ENCODE measurements around the gene PMM2.
"Not testable (repeated sequence)": the region's sequence is repeated elsewhere in the genome, so short reads cannot be mapped to it uniquely, and the experiment has no call there.

The PMM2 gene

GRCh38 chr16:8822403-8822802 lies 24.8 kb downstream of the PMM2 start:
- no peak for DNase-seq

GRCh38 chr16:8826278-8826879 lies 28.7 kb downstream of the PMM2 start:
- no peak for DNase-seq

DNA sequence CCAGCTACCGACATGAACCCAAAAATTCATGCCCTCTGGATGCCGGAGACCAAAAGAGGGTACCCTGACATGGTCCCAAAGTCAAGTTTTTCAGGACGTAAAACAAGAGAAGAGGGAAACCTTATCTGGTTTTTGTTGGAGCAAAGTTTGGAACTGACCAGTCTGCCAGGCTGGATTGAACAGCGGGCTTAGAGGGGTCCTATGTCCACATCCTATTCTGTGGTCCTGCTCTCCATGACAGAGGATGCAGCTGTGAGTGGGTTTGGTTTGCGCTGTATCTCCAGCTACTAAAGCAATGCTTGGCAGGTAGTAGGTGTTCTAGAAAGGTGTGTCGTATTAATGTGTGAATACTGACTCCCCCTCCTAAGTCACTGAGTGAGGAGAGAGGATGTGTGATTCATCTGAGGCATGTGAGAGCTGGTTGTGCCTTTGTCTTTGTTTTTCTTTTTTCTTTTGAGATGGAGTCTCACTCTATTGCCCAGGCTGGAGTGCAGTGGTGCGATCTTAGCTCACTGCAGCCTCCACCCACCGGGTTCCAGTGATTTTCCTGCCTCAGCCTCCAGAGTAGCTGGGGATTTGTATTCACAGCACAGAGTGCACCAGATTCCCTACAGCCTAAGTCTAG lies 31.0 kb downstream of the PMM2 start:
- no peak for DNase-seq

DNA sequence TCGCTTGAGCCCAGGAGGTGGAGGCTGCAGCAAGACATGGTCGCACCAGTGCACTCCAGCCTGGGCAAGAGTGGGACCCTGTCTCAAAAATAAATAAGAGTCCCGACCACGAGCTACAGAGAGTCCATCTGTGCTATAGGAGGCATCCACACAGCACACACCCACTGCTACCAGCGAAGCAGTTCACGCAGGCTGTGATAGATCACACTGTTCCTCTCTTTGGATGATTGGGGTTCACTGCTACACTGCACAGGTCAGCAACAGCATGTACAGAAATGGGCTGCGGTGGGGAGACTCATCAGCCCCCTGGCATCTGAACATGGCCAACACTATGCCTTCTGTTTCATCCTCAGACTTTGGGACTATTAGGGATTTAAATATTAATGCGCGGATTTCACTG lies 33.8 kb downstream of the PMM2 start:
- DNase-seq, result no peak

DNA sequence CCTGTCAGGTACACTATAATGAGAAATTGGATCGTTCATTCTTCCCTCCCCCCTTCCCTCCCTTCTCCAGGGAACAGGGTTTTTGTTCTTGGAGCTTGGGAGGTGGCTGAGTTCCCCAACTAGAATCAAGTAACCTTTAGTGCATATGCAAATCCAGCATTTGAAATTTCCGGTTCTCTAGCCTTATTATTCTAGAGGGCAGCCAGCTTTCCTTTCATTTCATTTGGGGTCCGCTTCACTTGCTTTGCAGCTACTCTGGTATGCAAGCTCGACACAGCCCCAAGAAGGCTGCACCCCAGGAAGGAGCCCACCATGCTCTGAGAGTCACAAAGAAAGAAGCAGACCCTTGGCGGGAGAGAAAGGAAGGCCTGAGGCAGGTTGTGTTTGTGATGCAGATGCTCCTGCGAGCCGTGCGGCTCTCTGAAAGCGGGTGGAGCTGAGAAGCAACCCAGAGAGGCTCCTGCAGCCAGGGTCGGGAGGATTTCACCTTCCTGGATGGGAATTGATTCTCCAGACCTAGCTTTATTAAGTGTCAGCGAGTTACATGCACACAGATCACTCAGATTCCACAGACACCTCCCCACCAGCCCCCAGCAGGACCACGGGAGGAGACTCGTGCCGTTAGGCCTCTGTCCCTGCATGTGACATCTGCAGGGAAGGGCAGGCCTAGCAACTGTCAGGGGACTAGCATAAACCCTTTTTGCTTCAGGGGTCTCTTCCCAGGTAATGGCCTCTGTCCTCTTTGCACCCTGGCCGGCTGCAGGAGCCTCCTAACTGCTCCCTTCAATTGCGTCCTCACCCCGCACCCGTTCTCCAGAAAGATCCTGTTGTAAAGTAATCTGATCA lies 34.5 kb downstream of the PMM2 start:
- no peak for DNase-seq

- DNase-seq, result no peak
These were observed 35.1 kb downstream of the PMM2 start for GRCh38 chr16:8832717-8833105.

GRCh38 chr16:8836797-8837196 lies 39.2 kb downstream of the PMM2 start:
- not testable (repeated sequence) for DNase-seq

DNA sequence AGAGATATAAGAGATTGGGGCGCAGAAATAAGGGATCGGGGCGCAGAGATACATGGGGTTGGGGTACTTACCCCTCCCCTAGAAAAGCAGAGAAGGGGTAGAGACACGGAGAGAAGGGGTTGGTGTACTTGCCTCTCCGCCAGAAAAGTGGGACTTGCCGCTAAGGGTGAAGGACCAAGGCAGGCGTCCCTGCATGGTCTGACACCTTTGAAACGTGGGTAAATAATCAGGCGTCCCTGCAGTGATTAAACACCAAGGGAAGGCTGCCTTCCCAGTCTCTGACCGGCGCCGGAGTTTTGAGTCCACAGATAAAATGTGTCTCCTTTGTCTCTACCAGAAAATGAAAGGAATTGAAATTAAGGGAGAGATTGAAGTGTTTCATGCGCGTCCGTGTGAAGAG lies 40.0 kb downstream of the PMM2 start:
- DNase-seq, result not testable (repeated sequence)

DNA sequence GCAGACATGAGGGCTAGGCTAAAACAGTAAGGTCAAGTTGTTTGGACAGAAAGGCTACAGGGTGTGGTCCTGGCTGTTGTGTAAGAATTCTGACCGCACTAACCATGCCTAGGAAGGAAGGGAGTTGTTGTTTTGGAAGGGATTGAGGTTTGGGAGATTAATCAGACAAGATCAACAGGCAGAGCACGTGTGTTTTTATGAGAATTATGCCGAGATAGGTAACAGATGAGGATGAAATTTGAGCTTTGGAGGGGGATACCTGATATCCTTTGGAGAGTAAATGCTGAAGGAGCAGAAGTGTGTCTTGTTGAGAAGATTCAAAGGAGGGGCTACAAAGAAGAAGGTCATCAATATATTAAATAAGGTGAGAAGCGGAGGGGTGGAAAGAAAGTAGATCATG lies 44.4 kb downstream of the PMM2 start:
- DNase-seq, result not testable (repeated sequence)

DNA sequence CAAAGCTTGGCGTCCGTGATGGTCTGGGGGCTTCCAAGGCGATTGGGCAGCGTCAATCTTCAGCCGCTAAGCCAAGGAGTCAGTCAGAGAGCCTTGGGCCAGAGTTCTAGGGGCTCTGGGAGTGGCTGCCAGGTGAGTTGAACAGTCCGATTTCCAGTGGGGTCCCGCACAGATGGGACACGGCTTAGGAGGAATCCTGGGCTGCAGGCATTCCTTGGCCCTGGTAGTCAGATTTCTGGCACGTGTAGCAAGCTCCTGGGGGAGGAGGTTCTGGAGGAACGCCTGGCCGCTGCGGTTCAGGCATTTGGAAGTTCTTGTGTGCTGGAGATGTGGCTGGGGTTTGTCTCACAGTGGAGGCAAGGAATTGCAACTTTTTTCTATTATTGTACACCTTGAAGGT lies 45.7 kb downstream of the PMM2 start:
- DNase-seq, result not testable (repeated sequence)

DNA sequence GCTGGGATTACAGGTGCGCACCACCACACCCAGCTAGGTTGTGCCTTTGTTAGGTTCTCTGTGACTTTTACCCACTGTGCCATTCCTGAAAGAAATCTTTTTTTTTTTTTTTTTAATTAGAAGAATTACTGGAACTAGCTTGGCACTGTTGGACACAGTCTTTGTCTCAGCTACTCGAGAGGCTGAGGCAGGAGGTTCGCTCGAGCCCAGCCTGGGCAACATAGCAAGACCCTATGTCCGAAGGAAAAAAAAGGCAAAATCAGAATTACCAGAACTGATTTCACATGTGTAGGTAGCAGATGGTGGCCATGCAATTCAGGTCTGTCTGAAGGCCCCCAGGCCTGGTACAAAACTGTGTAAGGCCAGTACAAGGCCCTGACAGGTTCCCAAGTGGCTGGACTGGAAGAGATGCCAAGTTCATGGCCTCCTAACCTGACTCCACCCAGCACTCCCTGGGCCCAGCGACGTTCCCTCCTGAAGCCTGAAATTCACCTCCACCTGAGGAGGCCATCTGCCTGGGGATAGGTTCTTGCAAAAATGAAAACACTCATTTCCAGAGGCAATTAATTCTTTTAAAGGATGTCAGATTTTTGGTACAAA lies 48.2 kb downstream of the PMM2 start:
- DNase-seq, result no peak

- DNase-seq, result no peak
These were observed 48.8 kb downstream of the PMM2 start for GRCh38 chr16:8846401-8846932.

- no peak for DNase-seq
These were observed 49.5 kb downstream of the PMM2 start for GRCh38 chr16:8847145-8847544.

GRCh38 chr16:8847623-8848022 lies 50.0 kb downstream of the PMM2 start:
- no peak for DNase-seq

DNA sequence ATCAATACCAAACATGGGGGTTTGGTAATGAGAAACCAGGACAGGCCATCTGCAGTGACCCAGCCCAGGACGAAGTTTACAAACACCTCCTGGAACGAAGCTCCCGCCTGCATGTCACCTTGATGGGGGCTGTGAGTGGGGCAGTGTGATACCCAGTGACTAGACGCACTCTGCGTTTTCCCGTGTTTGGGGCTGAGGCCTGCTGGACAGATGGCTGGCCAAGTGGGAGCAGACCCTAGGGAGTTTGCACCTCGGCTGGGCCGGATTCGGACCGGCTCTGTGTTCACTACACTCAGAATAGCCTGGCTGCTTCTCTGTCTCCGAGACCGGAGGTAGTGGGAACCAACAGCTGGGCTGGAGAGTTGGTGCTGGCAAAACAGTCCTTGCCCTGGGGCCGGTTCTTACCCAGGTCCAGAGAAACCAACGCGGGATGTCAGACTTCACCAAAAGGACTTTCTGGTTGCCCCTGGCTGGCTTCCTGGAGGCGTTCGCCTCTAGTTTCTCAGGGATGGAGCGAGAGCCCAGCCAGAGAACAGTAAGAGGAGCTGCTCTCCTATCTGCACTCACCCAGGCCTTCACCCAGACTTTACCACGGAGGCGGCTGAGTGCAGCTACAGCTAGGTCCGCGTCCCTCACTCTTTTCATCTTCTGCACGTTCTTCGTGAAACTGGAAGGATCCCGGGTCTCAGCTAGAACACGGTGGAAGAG lies 50.7 kb downstream of the PMM2 start:
- DNase-seq, result peak; percentile 10

DNA sequence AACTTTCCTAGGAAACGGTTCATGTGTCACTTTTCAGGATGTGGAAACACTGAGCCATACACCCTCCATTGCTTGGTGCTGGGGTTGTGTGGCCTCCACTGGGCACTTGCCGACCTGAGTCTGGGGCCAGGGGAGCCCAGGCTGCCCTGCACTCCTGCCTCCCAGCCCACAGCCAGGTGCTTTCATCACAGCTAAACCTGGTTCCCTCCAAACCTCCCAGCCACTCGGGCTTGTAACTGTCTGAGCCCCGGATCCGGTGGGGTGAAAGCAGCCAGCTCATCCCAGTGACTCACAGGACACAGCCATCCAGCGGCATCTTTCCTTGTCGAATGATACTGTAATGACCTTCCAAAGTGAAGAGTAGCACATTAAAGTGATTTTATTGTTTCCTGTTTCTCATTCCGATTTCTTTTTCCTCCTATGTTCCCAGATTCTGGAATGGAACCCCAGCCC lies 51.3 kb downstream of the PMM2 start:
- peak; percentile 10 for DNase-seq

- peak; percentile 18 for DNase-seq
These were observed 51.9 kb downstream of the PMM2 start for GRCh38 chr16:8849411-8850011.

- peak; percentile 42 for DNase-seq
These were observed 52.7 kb downstream of the PMM2 start for GRCh38 chr16:8850279-8850885.

DNA sequence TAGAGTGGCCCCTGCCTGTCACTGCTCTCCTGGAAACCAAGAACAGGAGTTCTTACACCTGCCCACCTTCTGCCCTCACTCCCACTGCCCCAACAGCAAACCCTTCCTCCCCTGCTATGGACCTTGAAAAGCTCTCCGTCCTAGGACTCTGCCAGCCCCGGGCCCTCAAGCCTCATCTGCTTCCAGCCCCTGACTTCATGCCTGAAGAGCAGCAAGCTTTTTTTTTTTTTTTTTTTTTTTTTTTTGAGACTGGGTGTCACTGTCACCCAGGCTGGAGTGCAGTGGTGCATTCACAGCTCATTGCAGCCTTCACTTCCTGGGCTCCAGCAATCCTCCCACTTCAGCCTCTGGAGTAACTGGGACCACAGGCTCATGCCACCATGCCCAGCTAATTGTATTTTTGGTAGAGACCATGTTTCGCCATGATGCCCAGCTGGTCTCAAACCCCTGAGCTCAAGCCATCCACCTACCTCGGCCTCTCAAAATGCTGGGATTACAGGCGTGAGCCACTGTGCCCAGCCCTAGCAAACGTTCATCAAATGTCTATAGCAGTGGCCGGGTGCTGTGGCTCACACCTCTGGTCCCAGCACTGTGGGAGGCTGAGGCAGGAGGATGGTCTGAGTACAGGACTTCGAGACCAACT lies 54.2 kb downstream of the PMM2 start:
- DNase-seq, result no peak

- no peak for DNase-seq
These were observed 54.9 kb downstream of the PMM2 start for GRCh38 chr16:8852534-8852933.

DNA sequence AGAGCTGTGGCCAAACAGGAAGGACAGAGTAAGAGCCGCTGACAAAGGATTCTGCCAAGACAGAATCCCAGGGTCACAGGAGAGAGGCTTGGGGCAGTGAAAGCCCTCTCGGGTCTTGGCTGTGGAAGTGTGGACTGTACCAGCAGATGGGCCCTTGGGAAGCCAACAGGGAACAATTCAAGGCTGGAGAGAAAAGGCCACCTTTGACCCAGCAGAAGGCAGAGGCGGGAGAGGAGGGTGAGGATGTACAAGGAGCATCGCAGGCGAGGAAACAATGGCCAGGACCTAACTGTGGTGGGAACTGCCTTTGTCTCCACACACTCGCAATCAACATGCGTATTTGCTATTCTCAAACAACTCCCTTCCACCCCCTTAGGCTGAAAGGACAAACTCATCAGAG lies 55.5 kb downstream of the PMM2 start:
- peak; percentile 29 for DNase-seq

Data from left hindlimb (tissue), 1 donor.